Fibroblast of mammary gland (primary cell): ENCODE results near the gene ADAMTS2.

Experiments
- DNase-seq: peaks from one replicate; pipeline ENCODE4 v3.0.0-alpha.2; 2010; ENCODE audit warnings: low read depth
- H3K4me3 ChIP-seq: 2 replicates; pipeline ENCODE4 v1.5.1; 2011; ENCODE audit warnings: low read depth, mild to moderate bottlenecking, low read length, moderate library complexity; ENCODE audit not compliant: control insufficient read depth
- TF ChIP-seq, protein P1 (sequence below): conservative IDR thresholded peaks from 2 replicates; pipeline ENCODE4 v1.5.1; 2011; ENCODE audit warnings: low read depth, low read length, inconsistent platforms; ENCODE audit not compliant: control insufficient read depth, insufficient read depth

The ADAMTS2 gene

GRCh38 chr5:179273441-179274145, 71.7 kb downstream of the ADAMTS2 start:
- no peak for DNase-seq
- TF ChIP-seq, protein P1, sequence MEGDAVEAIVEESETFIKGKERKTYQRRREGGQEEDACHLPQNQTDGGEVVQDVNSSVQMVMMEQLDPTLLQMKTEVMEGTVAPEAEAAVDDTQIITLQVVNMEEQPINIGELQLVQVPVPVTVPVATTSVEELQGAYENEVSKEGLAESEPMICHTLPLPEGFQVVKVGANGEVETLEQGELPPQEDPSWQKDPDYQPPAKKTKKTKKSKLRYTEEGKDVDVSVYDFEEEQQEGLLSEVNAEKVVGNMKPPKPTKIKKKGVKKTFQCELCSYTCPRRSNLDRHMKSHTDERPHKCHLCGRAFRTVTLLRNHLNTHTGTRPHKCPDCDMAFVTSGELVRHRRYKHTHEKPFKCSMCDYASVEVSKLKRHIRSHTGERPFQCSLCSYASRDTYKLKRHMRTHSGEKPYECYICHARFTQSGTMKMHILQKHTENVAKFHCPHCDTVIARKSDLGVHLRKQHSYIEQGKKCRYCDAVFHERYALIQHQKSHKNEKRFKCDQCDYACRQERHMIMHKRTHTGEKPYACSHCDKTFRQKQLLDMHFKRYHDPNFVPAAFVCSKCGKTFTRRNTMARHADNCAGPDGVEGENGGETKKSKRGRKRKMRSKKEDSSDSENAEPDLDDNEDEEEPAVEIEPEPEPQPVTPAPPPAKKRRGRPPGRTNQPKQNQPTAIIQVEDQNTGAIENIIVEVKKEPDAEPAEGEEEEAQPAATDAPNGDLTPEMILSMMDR: no peak
- H3K4me3 ChIP-seq: no peak overlapping the region

GRCh38 chr5:179273073-179273435, 72.2 kb downstream of the ADAMTS2 start:
- no peak for DNase-seq
- H3K4me3 ChIP-seq: no peak overlapping the region
- TF ChIP-seq, protein P1: no peak

GRCh38 chr5:179272326-179273072, 72.8 kb downstream of the ADAMTS2 start:
- no peak overlapping the region for H3K4me3 ChIP-seq
- TF ChIP-seq, protein P1: no peak
- DNase-seq: no peak

DNA sequence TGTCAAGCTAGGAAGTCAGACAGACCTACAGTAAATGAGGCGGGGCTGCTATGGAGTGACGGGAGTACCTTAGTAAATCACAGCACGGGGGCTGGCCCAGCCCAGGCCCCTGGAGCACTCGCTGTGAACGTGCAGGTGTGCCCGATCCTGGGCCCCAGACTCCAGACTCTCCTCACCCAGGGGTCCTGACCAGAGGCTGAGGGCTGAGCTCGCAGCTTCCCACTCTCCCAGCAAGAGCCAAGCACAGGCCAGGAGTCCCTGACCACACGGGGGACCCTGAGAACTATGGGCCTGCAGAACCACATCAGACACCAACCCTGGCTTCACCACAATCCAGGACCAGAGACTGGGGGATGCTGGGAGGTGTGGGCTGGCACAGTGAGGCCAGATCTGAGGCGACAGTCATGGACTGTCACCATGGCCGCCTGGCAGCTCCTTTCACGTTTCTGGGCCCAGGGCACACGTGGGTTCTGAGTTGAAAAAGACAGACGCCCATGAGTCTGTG, 73.4 kb downstream of the ADAMTS2 start:
- H3K4me3 ChIP-seq: no peak overlapping the region
- TF ChIP-seq, protein P1: no peak
- no peak for DNase-seq

DNA sequence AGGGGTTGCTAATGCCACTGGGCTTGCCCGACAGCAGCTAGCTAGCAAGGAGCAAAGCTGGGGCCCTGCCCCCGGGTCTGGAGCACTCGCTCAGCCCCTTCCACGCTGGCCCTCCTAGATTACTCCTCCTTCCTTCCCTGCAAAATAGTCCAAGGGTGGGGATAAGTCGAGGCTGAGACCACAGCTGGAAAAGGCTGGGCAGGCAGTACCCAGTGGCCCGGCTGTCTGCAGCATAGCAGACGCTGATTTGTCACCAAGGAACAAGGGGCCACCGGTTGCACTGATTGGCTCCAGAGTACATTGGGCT, 73.9 kb downstream of the ADAMTS2 start:
- no peak overlapping the region for H3K4me3 ChIP-seq
- TF ChIP-seq, protein P1: no peak
- DNase-seq: no peak

DNA sequence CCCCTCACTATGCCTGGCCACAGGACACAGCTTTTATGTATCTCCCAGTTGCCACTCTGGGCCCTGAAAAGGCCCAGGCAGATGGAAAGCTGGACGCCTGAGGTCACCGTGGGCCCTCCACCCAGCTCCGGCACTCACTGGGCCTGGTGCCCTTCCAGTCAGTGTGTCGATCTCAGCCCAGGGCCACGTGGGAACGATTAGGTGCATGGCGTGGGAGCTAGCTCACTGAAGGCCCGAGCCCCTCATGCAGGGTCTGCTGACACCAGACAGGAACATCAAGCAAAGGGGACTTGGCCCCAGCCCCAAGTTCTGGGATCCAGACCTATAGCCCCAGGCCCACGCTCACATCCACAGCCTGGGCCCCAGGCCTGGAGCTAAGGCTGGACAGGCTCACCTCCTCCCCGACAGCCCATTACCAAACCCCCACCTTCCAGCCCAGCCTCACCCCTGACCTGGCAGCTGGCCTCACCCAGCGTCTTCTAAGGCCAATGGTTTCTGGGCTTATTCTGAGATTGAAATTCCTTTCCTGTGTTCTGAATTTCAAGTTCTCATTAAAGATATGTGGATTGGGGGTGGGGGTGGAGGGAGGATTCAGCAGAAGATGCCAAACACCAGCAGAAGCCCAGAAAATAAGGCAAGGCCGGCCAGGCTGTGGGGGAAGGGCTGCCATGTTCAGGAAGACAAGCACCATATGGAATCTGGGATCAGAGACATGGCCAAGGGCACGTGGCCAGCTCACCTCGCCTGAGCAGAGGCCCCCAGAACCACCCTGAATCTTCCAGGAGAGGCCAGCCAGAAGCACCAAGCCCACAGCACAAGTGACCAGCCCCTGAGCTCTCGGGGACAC, 74.5 kb downstream of the ADAMTS2 start:
- DNase-seq: peak; percentile 65
- no peak overlapping the region for H3K4me3 ChIP-seq
- TF ChIP-seq, protein P1: no peak
